ENCODE measurements around the gene KREMEN2. TPM values are rescaled to one million over a fixed set of nuclear protein-coding genes. Genes with fewer than 3 reads are reported as not detected.

The KREMEN2 gene
- total and polyA plus RNA-seq, 9 of the 15 experiments (the other 6 are each of a cell fraction or from before 2014, with no cell fraction given): 0.04 to 7.7 (median 1.5) TPM; not detected in 1

- TF ChIP-seq ELK1 (CRISPR knock-in tag; IDR thresholded peaks at IDR 0.05): no peak
- TF ChIP-seq, protein P1, sequence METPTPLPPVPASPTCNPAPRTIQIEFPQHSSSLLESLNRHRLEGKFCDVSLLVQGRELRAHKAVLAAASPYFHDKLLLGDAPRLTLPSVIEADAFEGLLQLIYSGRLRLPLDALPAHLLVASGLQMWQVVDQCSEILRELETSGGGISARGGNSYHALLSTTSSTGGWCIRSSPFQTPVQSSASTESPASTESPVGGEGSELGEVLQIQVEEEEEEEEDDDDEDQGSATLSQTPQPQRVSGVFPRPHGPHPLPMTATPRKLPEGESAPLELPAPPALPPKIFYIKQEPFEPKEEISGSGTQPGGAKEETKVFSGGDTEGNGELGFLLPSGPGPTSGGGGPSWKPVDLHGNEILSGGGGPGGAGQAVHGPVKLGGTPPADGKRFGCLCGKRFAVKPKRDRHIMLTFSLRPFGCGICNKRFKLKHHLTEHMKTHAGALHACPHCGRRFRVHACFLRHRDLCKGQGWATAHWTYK (CRISPR knock-in tag; IDR thresholded peaks at IDR 0.05): no peak
- TF ChIP-seq ATF3 (IDR thresholded peaks at IDR 0.05): no peak
- TF ChIP-seq ATF3 (CRISPR knock-in tag; conservative IDR thresholded peaks at IDR 0.05): no peak
- TF ChIP-seq, protein P2, sequence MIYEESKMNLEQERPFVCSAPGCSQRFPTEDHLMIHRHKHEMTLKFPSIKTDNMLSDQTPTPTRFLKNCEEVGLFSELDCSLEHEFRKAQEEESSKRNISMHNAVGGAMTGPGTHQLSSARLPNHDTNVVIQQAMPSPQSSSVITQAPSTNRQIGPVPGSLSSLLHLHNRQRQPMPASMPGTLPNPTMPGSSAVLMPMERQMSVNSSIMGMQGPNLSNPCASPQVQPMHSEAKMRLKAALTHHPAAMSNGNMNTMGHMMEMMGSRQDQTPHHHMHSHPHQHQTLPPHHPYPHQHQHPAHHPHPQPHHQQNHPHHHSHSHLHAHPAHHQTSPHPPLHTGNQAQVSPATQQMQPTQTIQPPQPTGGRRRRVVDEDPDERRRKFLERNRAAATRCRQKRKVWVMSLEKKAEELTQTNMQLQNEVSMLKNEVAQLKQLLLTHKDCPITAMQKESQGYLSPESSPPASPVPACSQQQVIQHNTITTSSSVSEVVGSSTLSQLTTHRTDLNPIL (CRISPR knock-in tag; IDR thresholded peaks at IDR 0.05): no peak
- peak; percentile 69; the same call in 1 of the 2 replicates for TF ChIP-seq FOXK1 (CRISPR knock-in tag; IDR thresholded peaks at IDR 0.05; ENCODE audit: borderline replicate concordance)
- peak in 1 of 2 experiments; percentile 63; a peak in 2 of 4 replicates for TF ChIP-seq SIN3A (IDR thresholded peaks at IDR 0.05; ENCODE audit: borderline replicate concordance in 2 of 2, control insufficient read depth in 1 of 2, low read depth in 2 of 2, low read length in 2 of 2)
- TF ChIP-seq ZFP36 (IDR thresholded peaks at IDR 0.05; ENCODE audit: low read depth, low read length, partially characterized antibody): peak; percentile 20
- no peak for TF ChIP-seq RAD21 (CRISPR knock-in tag; conservative IDR thresholded peaks at IDR 0.05 in 1 of 2, IDR thresholded peaks at IDR 0.05 in 1 of 2)
- TF ChIP-seq COPS2 (conservative IDR thresholded peaks at IDR 0.05): no peak
- TF ChIP-seq ZBTB1 (CRISPR knock-in tag; IDR thresholded peaks at IDR 0.05; ENCODE audit: borderline replicate concordance, low read depth): no peak
- TF ChIP-seq UBTF (IDR thresholded peaks at IDR 0.05; ENCODE audit: borderline replicate concordance in 1 of 2, low read depth in 2 of 2, low read length in 2 of 2): 0 out of 4 replicates have a peak, but pooled peaks of 1 of the 2 experiments have one; percentile 21
- no peak for TF ChIP-seq ZNF124 (CRISPR knock-in tag; IDR thresholded peaks at IDR 0.05)
- no peak for TF ChIP-seq CGGBP1 (CRISPR knock-in tag; IDR thresholded peaks at IDR 0.05)
- no peak for TF ChIP-seq GATAD2B (IDR thresholded peaks at IDR 0.05; ENCODE audit: borderline replicate concordance)
- TF ChIP-seq BRCA1 (IDR thresholded peaks at IDR 0.05): no peak
- no peak for TF ChIP-seq BRCA1 (CRISPR knock-in tag; IDR thresholded peaks at IDR 0.05)
- no peak for TF ChIP-seq ZNF140 (CRISPR knock-in tag; IDR thresholded peaks at IDR 0.05)
- no peak for TF ChIP-seq KAT8 (IDR thresholded peaks at IDR 0.05; ENCODE audit: low read depth)
- TF ChIP-seq SRF (CRISPR knock-in tag; IDR thresholded peaks at IDR 0.05): no peak
Measured at GRCh38 chr16:2979669-2980226, 15.7 kb downstream of the KREMEN2 start (continued).

Measured in K562 (cell line).